Esophagus squamous epithelium (tissue), 4 donors: ENCODE measurements around the gene ADAMTS14.

Experiments
- POLR2A ChIP-seq, 4 donors: fragments of 450-650 bp; IDR thresholded peaks; one replicate each; pipeline ENCODE4 v1.6.1; 2017; ENCODE audit warnings: antibody characterized with exemption in 4 of 4, mild to moderate bottlenecking in 4 of 4, moderate library complexity in 3 of 4
- TF ChIP-seq, protein P1 (sequence below), 6 experiments: fragments of 450-650 bp in 4 of 6; fragments of 200-600 bp in 2 of 6; sonication (generic) in 2 of 6; IDR thresholded peaks; one replicate each; pipeline ENCODE4 v1.5.1; 2016 to 2019; ENCODE audit warnings: antibody characterized with exemption in 6 of 6, mild to moderate bottlenecking in 4 of 6, moderate library complexity in 4 of 6

DNA sequence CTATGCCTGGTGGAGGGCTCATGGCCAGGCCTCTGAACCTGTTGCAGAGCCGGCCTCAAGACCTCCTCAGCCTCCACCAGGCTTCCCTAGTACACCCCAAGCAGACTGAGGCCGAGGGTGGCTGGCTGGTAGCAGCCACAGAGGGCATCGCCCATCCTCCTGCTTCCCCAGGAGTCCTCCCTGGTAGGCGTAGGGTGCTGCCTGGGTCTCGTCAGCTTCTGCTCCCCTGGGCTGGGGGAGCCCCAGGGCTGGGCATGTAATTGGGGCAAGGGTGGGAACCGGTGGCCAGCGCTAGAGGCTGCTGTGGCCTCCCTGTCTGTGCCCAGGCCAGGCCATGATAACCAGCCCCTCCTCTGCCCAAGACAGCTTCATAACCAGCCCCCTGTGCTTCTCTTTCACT is 80.3 kb downstream of the ADAMTS14 start:
- TF ChIP-seq POLR2A (IDR thresholded peaks at IDR 0.05) = no peak
- TF ChIP-seq, protein P1, sequence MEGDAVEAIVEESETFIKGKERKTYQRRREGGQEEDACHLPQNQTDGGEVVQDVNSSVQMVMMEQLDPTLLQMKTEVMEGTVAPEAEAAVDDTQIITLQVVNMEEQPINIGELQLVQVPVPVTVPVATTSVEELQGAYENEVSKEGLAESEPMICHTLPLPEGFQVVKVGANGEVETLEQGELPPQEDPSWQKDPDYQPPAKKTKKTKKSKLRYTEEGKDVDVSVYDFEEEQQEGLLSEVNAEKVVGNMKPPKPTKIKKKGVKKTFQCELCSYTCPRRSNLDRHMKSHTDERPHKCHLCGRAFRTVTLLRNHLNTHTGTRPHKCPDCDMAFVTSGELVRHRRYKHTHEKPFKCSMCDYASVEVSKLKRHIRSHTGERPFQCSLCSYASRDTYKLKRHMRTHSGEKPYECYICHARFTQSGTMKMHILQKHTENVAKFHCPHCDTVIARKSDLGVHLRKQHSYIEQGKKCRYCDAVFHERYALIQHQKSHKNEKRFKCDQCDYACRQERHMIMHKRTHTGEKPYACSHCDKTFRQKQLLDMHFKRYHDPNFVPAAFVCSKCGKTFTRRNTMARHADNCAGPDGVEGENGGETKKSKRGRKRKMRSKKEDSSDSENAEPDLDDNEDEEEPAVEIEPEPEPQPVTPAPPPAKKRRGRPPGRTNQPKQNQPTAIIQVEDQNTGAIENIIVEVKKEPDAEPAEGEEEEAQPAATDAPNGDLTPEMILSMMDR (IDR thresholded peaks at IDR 0.05) = no peak
